Loucy (cell line): ENCODE measurements around the gene SND1.

Experiments
- H2AFZ ChIP-seq: fragments of 200-600 bp; sonication (generic); 2 replicates; pipeline ENCODE4 v1.6.0; 2016; ENCODE audit warnings: antibody characterized with exemption, mild to moderate bottlenecking, low read length, moderate library complexity
- H3F3A ChIP-seq: fragments of 200-600 bp; 2 replicates; pipeline ENCODE4 v1.6.0; 2016; ENCODE audit warnings: antibody characterized with exemption, low read depth, mild to moderate bottlenecking
- H3K27me3 ChIP-seq: fragments of 200-600 bp; sonication (generic); 2 replicates; pipeline ENCODE4 v1.6.1; 2014; ENCODE audit warnings: low read length, mild to moderate bottlenecking; ENCODE audit not compliant: insufficient read depth, poor library complexity, severe bottlenecking
- H3K36me3 ChIP-seq: fragments of 200-600 bp; sonication (generic); 2 replicates; pipeline ENCODE4 v1.6.1; 2016; ENCODE audit warnings: low read length; ENCODE audit not compliant: insufficient read depth
- H3K4me1 ChIP-seq: fragments of 200-600 bp; sonication (generic); 2 replicates; pipeline ENCODE4 v1.5.1; 2014; ENCODE audit warnings: low read length, mild to moderate bottlenecking; ENCODE audit not compliant: insufficient read depth, poor library complexity, severe bottlenecking
- H3K4me2 ChIP-seq: fragments of 200-600 bp; sonication (generic); 2 replicates; pipeline ENCODE4 v1.6.0; 2014; ENCODE audit warnings: antibody characterized with exemption, low read length, low read depth, mild to moderate bottlenecking; ENCODE audit not compliant: poor library complexity, severe bottlenecking
- H3K4me3 ChIP-seq: fragments of 200-600 bp; sonication (generic); 2 replicates; pipeline ENCODE4 v1.5.1; 2014; ENCODE audit warnings: low read length, mild to moderate bottlenecking, mixed read lengths; ENCODE audit not compliant: poor library complexity, severe bottlenecking
- H3K79me2 ChIP-seq: fragments of 200-600 bp; sonication (generic); 2 replicates; pipeline ENCODE4 v1.6.1; 2014; ENCODE audit warnings: low read length; ENCODE audit not compliant: insufficient read depth
- H3K9ac ChIP-seq: fragments of 200-600 bp; sonication (generic); 2 replicates; pipeline ENCODE4 v1.6.0; 2014; ENCODE audit warnings: mild to moderate bottlenecking, low read depth, low read length, moderate library complexity; ENCODE audit not compliant: poor library complexity, severe bottlenecking
- H3K9me2 ChIP-seq: fragments of 200-600 bp; sonication (generic); replicated peaks from 2 replicates; pipeline ENCODE4 v1.6.1; 2016; ENCODE audit warnings: low read depth, low read length, mixed read lengths
- H3K9me3 ChIP-seq: fragments of 200-600 bp; sonication (generic); 2 replicates; pipeline ENCODE4 v1.6.1; 2014; ENCODE audit warnings: mild to moderate bottlenecking, antibody characterized with exemption, low read length, low read depth; ENCODE audit not compliant: insufficient read depth
- H4K20me1 ChIP-seq: fragments of 200-600 bp; sonication (generic); 2 replicates; pipeline ENCODE4 v1.6.0; 2014; ENCODE audit warnings: antibody characterized with exemption, low read length, mild to moderate bottlenecking; ENCODE audit not compliant: insufficient read depth, poor library complexity, severe bottlenecking
- CTCF ChIP-seq: fragments of 200-600 bp; sonication (generic); conservative IDR thresholded peaks from 2 replicates; pipeline ENCODE4 v1.5.1; 2014; ENCODE audit warnings: mild to moderate bottlenecking, antibody characterized with exemption, low read length
- EZH2phosphoT487 ChIP-seq: fragments of 200-600 bp; IDR thresholded peaks from 2 replicates; pipeline ENCODE4 v1.6.1; 2018; ENCODE audit warnings: antibody characterized with exemption, mild to moderate bottlenecking, moderate library complexity, borderline replicate concordance

Gene SND1

GRCh38 chr7:127776776-127777386 is 124.9 kb downstream of the SND1 start:
- Histone ChIP-seq H3K9ac (no peak overlapping the region), H3K9me3 (no peaks in the 10 kb centered on the region), H4K20me1 (no peaks in the 10 kb centered on the region), H3K27me3 (no peaks in the 10 kb centered on the region), H3K4me2 (no peak overlapping the region), H3K4me1 (no peaks in the 10 kb centered on the region), H3K9me2 (no peaks in the 10 kb centered on the region), H3F3A (no peaks in the 10 kb centered on the region), H3K36me3 (peaks cover 3% of the 10 kb centered on the region; the same call in 1 of the 2 replicates), H3K4me3 (no peak overlapping the region), H3K79me2 (peaks cover 31% of the 10 kb centered on the region), H2AFZ (no peak overlapping the region)
- TF ChIP-seq EZH2phosphoT487 (no peak), CTCF (no peak)

DNA sequence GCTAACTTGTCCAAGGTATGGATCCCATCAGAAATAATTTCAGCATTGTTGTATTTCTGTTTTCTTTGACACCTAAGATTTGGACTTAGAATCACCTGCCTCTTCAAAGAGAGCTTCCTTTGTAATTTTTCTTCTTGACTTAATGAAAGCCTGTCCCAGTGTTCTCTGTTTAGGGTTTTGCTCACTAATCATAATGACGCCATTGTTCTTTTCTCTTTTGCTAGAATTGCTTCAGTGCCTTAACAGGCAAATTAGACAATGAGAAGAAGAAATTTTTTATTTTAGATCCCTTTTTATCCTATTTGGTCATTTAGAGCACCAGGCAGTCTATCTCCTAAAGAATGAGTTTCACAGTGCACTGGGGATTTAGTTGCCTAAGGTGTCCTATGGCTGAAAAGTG is 128.5 kb downstream of the SND1 start:
- peaks cover 12% of the 10 kb centered on the region for H3K4me1 ChIP-seq
- H3K4me3 ChIP-seq = no peak overlapping the region
- TF ChIP-seq CTCF = no peak
- TF ChIP-seq EZH2phosphoT487 = no peak
- no peaks in the 10 kb centered on the region for H4K20me1 ChIP-seq
- H2AFZ ChIP-seq = no peak overlapping the region
- H3K9me2 ChIP-seq = no peaks in the 10 kb centered on the region
- no peaks in the 10 kb centered on the region for H3K9me3 ChIP-seq
- no peaks in the 10 kb centered on the region for H3K27me3 ChIP-seq
- no peak overlapping the region for H3K9ac ChIP-seq
- H3K79me2 ChIP-seq = peaks cover 30% of the 10 kb centered on the region
- no peaks in the 10 kb centered on the region; the same call in 1 of the 2 replicates for H3K36me3 ChIP-seq
- H3F3A ChIP-seq = no peaks in the 10 kb centered on the region
- no peak overlapping the region for H3K4me2 ChIP-seq

- peaks cover 12% of the 10 kb centered on the region for H3K4me1 ChIP-seq
- no peak overlapping the region for H2AFZ ChIP-seq
- H4K20me1 ChIP-seq = no peaks in the 10 kb centered on the region
- H3K4me3 ChIP-seq = no peak overlapping the region
- H3K27me3 ChIP-seq = no peaks in the 10 kb centered on the region
- no peak overlapping the region for H3K4me2 ChIP-seq
- H3F3A ChIP-seq = no peaks in the 10 kb centered on the region
- H3K79me2 ChIP-seq = peaks cover 31% of the 10 kb centered on the region
- H3K9ac ChIP-seq = no peak overlapping the region
- H3K9me2 ChIP-seq = no peaks in the 10 kb centered on the region
- H3K9me3 ChIP-seq = no peaks in the 10 kb centered on the region
- TF ChIP-seq EZH2phosphoT487 (no peak), CTCF (no peak)
- no peaks in the 10 kb centered on the region; the same call in 1 of the 2 replicates for H3K36me3 ChIP-seq
These were observed 129.1 kb downstream of the SND1 start for GRCh38 chr7:127781081-127781480.
